Testis (tissue), 3 donors: ENCODE data around the gene LKAAEAR1. TPM values are rescaled to one million over a fixed set of nuclear protein-coding genes. Genes with fewer than 3 reads are reported as not detected.

Source experiments
- DNase-seq: peaks from one replicate; pipeline ENCODE4 v3.0.0-alpha.2; 2019
- H3K27ac ChIP-seq, 2 donors: fragments of 200-600 bp; sonication (generic); one replicate each; pipeline ENCODE4 v1.5.1; 2019
- H3K27me3 ChIP-seq: fragments of 200-600 bp; sonication (generic); one replicate; pipeline ENCODE4 v1.5.1; 2019
- H3K36me3 ChIP-seq: fragments of 200-600 bp; sonication (generic); one replicate; pipeline ENCODE4 v1.5.1; 2017; ENCODE audit warnings: low read depth; ENCODE audit errors: missing control alignments
- H3K4me1 ChIP-seq: fragments of 200-600 bp; sonication (generic); one replicate; pipeline ENCODE4 v1.5.1; 2019
- H3K4me3 ChIP-seq, 2 donors: fragments of 200-600 bp; sonication (generic); one replicate each; pipeline ENCODE4 v1.5.1; 2017 to 2019
- H3K9me3 ChIP-seq: fragments of 200-600 bp; sonication (generic); one replicate; pipeline ENCODE4 v1.5.1; 2017
- POLR2A ChIP-seq: fragments of 450-650 bp; IDR thresholded peaks from one replicate; pipeline ENCODE4 v1.6.1; 2017; ENCODE audit warnings: antibody characterized with exemption, mild to moderate bottlenecking, moderate library complexity
- WGBS, 2 donors: methylation state at CpG; one replicate each; pipeline ENCODE4 v1.1.5; 2018; 5-methylcytosine and 5-hydroxymethylcytosine counted together
- intact Hi-C: fragments of 100-400 bp; cut with DNase I; formaldehyde crosslinking; loops from one replicate; pipeline ENCODE4 v1.15.1; 2023; ENCODE audit warnings: low total_unique reads
- polyA plus RNA-seq: library from polyadenylated mRNA; stranded (reverse); fragments of 350-450 nt; fragmentation: Illumina TruSeq; extraction: RNeasy Lipid Tissue Mini Kit (QIAGEN cat#74804); gene quantifications from one replicate; pipeline ENCODE4 v1.2.3, GENCODE V29; 2014; ENCODE audit warnings: low read depth, low replicate concordance; ENCODE audit not compliant: insufficient read depth
- total RNA-seq, 2 donors: library from RNA; depleted of rRNA; stranded (reverse); fragments of >200 nt; gene quantifications; one replicate each; pipeline ENCODE4 v1.2.3, GENCODE V29; 2016
- TF ChIP-seq, protein P1 (sequence below), 3 experiments: fragments of 450-650 bp in 2 of 3; fragments of 200-600 bp in 1 of 3; sonication (generic) in 1 of 3; IDR thresholded peaks; one replicate each; pipeline ENCODE4 v1.5.1; 2016 to 2019; ENCODE audit warnings: antibody characterized with exemption in 3 of 3, mild to moderate bottlenecking in 2 of 3, moderate library complexity in 1 of 3

LKAAEAR1 gene
- total and polyA plus RNA-seq, 3 donors from 2014 or later: 6.6 to 89.9 (median 45.3) TPM

DNA sequence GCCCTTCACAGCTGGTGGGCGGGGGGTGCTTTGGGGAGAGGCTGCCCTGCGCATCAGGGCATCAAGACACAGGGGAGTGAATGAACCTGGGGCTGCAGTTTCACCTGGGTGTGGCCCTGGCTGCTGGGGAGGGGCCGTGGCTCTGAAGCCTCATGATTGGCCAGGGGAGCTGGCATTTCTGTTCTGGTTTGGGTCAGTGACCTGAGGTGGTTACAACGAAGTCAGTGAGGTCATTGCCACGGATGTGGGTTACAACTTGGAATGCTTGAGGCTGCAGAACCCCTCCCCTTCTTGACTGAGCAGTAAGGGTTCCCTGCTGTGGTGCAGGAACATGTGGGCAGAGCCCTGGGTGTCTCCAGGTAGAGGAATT, 18.2 kb downstream of the LKAAEAR1 start:
- 59 to 80% methylated on average over 1 to 5 of the region's 5 CpGs for WGBS, 2 donors
- intact Hi-C loops: no loop called here
- Histone ChIP-seq H3K27me3 (no peaks in the 10 kb centered on the region), H3K27ac (no peak overlapping the region), H3K4me3 (no peak overlapping the region), H3K9me3 (no peaks in the 10 kb centered on the region), H3K36me3 (no peaks in the 10 kb centered on the region), H3K4me1 (peaks cover 20% of the 10 kb centered on the region)
- TF ChIP-seq, protein P1, sequence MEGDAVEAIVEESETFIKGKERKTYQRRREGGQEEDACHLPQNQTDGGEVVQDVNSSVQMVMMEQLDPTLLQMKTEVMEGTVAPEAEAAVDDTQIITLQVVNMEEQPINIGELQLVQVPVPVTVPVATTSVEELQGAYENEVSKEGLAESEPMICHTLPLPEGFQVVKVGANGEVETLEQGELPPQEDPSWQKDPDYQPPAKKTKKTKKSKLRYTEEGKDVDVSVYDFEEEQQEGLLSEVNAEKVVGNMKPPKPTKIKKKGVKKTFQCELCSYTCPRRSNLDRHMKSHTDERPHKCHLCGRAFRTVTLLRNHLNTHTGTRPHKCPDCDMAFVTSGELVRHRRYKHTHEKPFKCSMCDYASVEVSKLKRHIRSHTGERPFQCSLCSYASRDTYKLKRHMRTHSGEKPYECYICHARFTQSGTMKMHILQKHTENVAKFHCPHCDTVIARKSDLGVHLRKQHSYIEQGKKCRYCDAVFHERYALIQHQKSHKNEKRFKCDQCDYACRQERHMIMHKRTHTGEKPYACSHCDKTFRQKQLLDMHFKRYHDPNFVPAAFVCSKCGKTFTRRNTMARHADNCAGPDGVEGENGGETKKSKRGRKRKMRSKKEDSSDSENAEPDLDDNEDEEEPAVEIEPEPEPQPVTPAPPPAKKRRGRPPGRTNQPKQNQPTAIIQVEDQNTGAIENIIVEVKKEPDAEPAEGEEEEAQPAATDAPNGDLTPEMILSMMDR (IDR thresholded peaks at IDR 0.05): no peak
- TF ChIP-seq POLR2A: no peak
- no peak for DNase-seq

DNA sequence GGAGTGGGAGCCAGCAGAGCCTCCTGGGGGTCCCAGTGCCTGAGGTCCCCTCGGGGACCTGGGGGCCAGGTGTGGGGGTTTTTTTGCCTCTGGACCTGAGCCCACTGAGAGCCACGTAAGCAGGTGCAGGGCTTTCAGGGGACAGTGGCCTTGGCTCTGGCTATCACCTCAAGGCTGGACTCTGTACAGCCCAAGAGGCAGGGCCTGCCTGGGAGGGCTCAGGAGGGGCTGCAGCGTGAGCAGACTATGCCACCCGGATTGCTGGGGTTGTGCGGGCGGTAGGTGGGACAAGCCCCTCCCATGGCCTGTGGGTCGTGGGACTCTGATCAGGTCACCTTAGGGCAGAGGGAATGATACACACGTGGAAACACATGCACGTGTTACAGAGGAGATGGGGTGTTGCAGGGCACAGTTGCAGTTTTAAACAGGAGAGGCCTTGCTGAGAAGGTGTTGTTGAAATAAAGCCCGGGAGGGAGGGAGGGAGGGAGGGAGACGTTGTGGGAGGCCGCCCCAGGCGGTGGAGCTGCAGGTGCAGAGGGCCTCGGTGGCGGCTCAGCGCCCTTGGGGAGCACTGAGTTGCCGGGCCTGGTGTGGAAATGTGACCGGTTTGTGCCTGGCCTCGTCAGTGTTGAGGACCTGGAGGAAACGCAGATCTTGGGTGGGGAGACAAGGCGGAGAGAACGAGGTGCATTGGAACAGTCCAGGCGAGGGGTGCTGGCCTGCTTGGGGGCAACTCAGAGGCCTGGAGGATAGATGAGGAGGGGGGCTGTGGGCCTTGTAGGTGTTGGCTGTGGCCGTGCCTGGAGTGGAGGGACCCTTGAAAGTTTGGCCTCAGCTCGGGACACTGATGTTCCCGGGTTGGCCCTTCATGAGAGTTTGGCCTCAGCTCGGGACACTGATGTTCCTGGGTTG, 18.9 kb downstream of the LKAAEAR1 start:
- DNase-seq: no peak
- intact Hi-C loops: no loop called here
- TF ChIP-seq, protein P1 (IDR thresholded peaks at IDR 0.05): no peak
- TF ChIP-seq POLR2A: no peak
- no peaks in the 10 kb centered on the region for H3K9me3 ChIP-seq
- H3K27me3 ChIP-seq: no peaks in the 10 kb centered on the region
- H3K4me3 ChIP-seq: no peak overlapping the region
- H3K36me3 ChIP-seq: no peaks in the 10 kb centered on the region
- WGBS, 2 donors: 59 to 68% methylated on average over 27 of the region's 27 CpGs
- no peak overlapping the region for H3K27ac ChIP-seq
- H3K4me1 ChIP-seq: peaks cover 20% of the 10 kb centered on the region

DNA sequence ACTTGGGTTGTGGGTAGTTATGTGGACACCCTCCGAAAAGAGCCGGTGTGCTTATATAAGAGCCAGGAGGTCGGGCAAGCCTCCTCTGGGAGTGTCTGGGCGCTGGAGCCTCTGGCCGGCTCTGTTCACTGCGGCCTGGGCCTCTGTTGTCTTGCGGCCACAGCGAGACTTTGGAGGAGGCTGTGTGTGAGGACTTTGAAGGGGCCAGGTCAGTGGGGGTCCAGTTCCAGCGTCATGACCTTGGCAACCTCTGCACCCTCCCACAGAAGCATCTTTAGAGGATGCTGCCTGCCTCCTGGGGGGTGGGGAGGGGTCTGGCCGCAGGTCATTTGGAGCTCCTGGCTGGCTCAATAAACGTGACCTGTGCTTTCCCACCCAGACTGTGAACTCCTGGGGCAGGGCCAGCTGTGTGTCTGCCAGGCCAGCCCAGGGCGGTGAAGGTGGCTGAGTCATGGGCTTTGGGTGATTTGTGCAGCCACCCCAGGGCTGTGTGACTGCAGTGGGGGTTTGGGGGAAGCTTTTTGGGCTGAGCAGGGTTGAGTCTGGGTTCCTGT, 20.0 kb downstream of the LKAAEAR1 start:
- H3K9me3 ChIP-seq: no peaks in the 10 kb centered on the region
- H3K27me3 ChIP-seq: no peaks in the 10 kb centered on the region
- no peak for DNase-seq
- H3K27ac ChIP-seq: peak overlapping the region; percentile 65 to 85
- 14% methylated on average over 10 to 12 of the region's 12 CpGs for WGBS, 2 donors
- peak overlapping the region; percentile 86 to 91 for H3K4me3 ChIP-seq
- no peaks in the 10 kb centered on the region for H3K36me3 ChIP-seq
- TF ChIP-seq, protein P1 (IDR thresholded peaks at IDR 0.05): no peak
- intact Hi-C loops: no loop called here
- H3K4me1 ChIP-seq: peaks cover 20% of the 10 kb centered on the region

DNA sequence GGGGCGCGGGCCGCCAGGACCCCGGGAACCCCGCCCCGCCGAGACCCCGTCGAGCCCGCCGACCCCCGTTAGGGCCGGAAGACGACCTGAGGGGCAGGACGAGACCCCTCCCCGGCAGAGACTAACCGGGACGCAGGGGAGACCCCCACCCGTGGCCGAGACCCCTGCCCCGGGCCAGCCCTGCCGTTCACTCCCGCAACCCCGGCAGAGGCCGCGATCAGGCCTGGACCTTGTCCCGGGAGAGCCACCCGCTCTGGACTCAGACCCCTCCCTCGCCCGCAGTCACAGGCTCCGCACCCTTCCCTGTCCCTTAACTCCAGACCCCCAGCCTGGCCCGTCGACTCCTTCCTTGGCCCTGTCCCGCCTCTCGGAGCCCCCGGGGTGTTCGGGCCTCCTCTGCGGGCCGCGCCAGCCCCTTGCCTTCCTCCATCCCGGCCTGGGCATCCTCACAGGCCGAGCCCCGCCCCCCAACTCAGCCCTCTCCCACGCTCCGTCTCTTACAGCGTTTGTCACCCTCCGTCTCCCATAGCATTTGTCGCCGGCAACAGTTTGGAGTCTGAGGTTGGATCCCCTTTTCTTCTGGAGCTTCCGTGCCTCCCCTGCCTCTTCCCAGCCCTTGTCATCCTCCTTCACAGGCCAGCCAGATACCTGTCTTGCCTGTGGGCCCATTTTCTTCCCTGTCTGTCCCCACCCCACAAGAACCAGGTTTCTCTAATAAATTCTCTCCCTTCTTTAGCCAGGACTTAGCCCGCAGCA, 20.6 kb downstream of the LKAAEAR1 start:
- Histone ChIP-seq H3K27ac (peak overlapping the region; percentile 65 to 85), H3K27me3 (no peaks in the 10 kb centered on the region), H3K9me3 (no peaks in the 10 kb centered on the region), H3K4me3 (peak overlapping the region; percentile 86 to 91), H3K4me1 (peaks cover 20% of the 10 kb centered on the region), H3K36me3 (no peaks in the 10 kb centered on the region)
- peak; percentile 69 for DNase-seq
- 1% methylated on average over 31 to 44 of the region's 51 CpGs for WGBS, 2 donors
- intact Hi-C loops: no loop called here
- TF ChIP-seq, protein P1 (IDR thresholded peaks at IDR 0.05): no peak
- TF ChIP-seq POLR2A: no peak
